HepG2 (cell line): ENCODE results near the gene NPHS1. TPM values are rescaled to one million over a fixed set of nuclear protein-coding genes. Genes with fewer than 3 reads are reported as not detected.

Experiments used
- AKNA ChIP-seq: sonication (generic); formaldehyde crosslinking; IDR thresholded peaks from 2 replicates; pipeline ENCODE4 v1.4.0; 2020; ENCODE audit warnings: missing genetic modification reagents, borderline replicate concordance
- ERF ChIP-seq: IDR thresholded peaks from 2 replicates; pipeline ENCODE4 v1.6.1; 2018; ENCODE audit warnings: missing biosample characterization, missing genetic modification reagents
- ESRRA ChIP-seq: sonication (generic); formaldehyde crosslinking; IDR thresholded peaks from 2 replicates; pipeline ENCODE4 v1.5.1; 2020; ENCODE audit warnings: mild to moderate bottlenecking, low read depth, missing genetic modification reagents
- ETS1 ChIP-seq: sonication (generic); formaldehyde crosslinking; IDR thresholded peaks from 2 replicates; pipeline ENCODE4 v1.4.0; 2020; ENCODE audit warnings: missing genetic modification reagents
- HNRNPUL1 ChIP-seq: fragments of 200-400 bp; formaldehyde crosslinking; IDR thresholded peaks from 2 replicates; pipeline ENCODE4 v1.6.1; 2017; ENCODE audit warnings: low read depth, mild to moderate bottlenecking, low read length, moderate library complexity
- NR2C2 ChIP-seq: sonication (generic); formaldehyde crosslinking; IDR thresholded peaks from 2 replicates; pipeline ENCODE4 v1.4.0; 2020; ENCODE audit warnings: missing genetic modification reagents, mild to moderate bottlenecking, moderate library complexity, borderline replicate concordance
- RXRA ChIP-seq: sonication (generic); formaldehyde crosslinking; IDR thresholded peaks from 2 replicates; pipeline ENCODE4 v1.5.1; 2020; ENCODE audit warnings: missing genetic modification reagents
- SMAD1 ChIP-seq: sonication (generic); formaldehyde crosslinking; IDR thresholded peaks from 2 replicates; pipeline ENCODE4 v1.4.0; 2020; ENCODE audit warnings: missing genetic modification reagents, low read depth, mild to moderate bottlenecking, borderline replicate concordance
- SOX5 ChIP-seq: IDR thresholded peaks from 2 replicates; pipeline ENCODE4 v1.6.1; 2016; ENCODE audit warnings: borderline replicate concordance
- TBL1XR1 ChIP-seq: fragments of 150-350 bp; IDR thresholded peaks from 2 replicates; pipeline ENCODE4 v1.6.1; 2014; ENCODE audit warnings: borderline replicate concordance, low read length; ENCODE audit not compliant: partially characterized antibody
- UBTF ChIP-seq: sonication (generic); formaldehyde crosslinking; IDR thresholded peaks from 2 replicates; pipeline ENCODE4 v1.4.0; 2020; ENCODE audit warnings: mild to moderate bottlenecking, missing genetic modification reagents
- ZBTB33 ChIP-seq: sonication (generic); formaldehyde crosslinking; IDR thresholded peaks from 2 replicates; pipeline ENCODE4 v1.4.0; 2020; ENCODE audit warnings: missing genetic modification reagents
- ZBTB34 ChIP-seq: sonication (generic); formaldehyde crosslinking; IDR thresholded peaks from 2 replicates; pipeline ENCODE4 v1.8.0; 2022; ENCODE audit warnings: mild to moderate bottlenecking, missing genetic modification reagents
- ZNF224 ChIP-seq: sonication (generic); formaldehyde crosslinking; IDR thresholded peaks from 2 replicates; pipeline ENCODE4 v1.5.0; 2020; ENCODE audit warnings: mild to moderate bottlenecking, missing genetic modification reagents
- ZNF543 ChIP-seq: sonication (generic); formaldehyde crosslinking; IDR thresholded peaks from 2 replicates; pipeline ENCODE4 v1.4.0; 2020; ENCODE audit warnings: mild to moderate bottlenecking, missing genetic modification reagents
- ZNF784 ChIP-seq: sonication (generic); formaldehyde crosslinking; IDR thresholded peaks from 2 replicates; pipeline ENCODE4 v1.5.1; 2020; ENCODE audit warnings: missing genetic modification reagents, mild to moderate bottlenecking, borderline replicate concordance
- polyA plus RNA-seq, 8 experiments: library from polyadenylated mRNA; depleted of rRNA in 3 of 8; stranded (reverse) in 7 of 8; unstranded in 1 of 8; fragments of >200 nt; fragmentation: Illumina TruSeq in 4 of 8; extraction: Trizol in 4 of 8; gene quantifications; 2 replicates each; pipeline versions ENCODE4 v1.2.1 to v1.2.3, GENCODE V29; 2011 to 2016; ENCODE audit warnings: low read depth in 4 of 8, missing spikeins in 1 of 8, mixed read lengths in 1 of 8; ENCODE audit not compliant: insufficient read depth in 1 of 8
- total RNA-seq, 5 experiments: library from RNA; depleted of rRNA; stranded (reverse); fragments of >200 nt; fragmentation: Illumina TruSeq; extraction: Trizol; gene quantifications; 2 replicates each; pipeline ENCODE4 v1.2.3, GENCODE V29; 2016; ENCODE audit warnings: low read depth in 1 of 5

NPHS1 gene
- total and polyA plus RNA-seq, 2 of the 13 experiments (the other 11 are each of a cell fraction or from before 2014, with no cell fraction given): not detected

GRCh38 chr19:35862528-35862927, 10.2 kb upstream of the NPHS1 start (continued):
- TF ChIP-seq SMAD1: no peak
- no peak for TF ChIP-seq ZNF224 (CRISPR knock-in tag)
- TF ChIP-seq RXRA (CRISPR knock-in tag): peak; percentile 91
- 0 out of 2 replicates have a peak, but pooled peaks have one; percentile 32 for TF ChIP-seq ESRRA (CRISPR knock-in tag)
- 0 out of 2 replicates have a peak, but pooled peaks have one; percentile 19 for TF ChIP-seq ZBTB34
- peak; percentile 33; the same call in 1 of the 2 replicates for TF ChIP-seq UBTF (CRISPR knock-in tag)
- no peak for TF ChIP-seq HNRNPUL1
- TF ChIP-seq AKNA: no peak
- TF ChIP-seq NR2C2 (CRISPR knock-in tag): 0 out of 2 replicates have a peak, but pooled peaks have one; percentile 35
- TF ChIP-seq ZBTB33: peak; percentile 16; the same call in 1 of the 2 replicates
- 0 out of 2 replicates have a peak, but pooled peaks have one; percentile 18 for TF ChIP-seq ERF (CRISPR knock-in tag)
- no peak for TF ChIP-seq TBL1XR1
- 0 out of 2 replicates have a peak, but pooled peaks have one; percentile 33 for TF ChIP-seq ZNF543
- TF ChIP-seq ETS1 (CRISPR knock-in tag): no peak
- TF ChIP-seq ZNF784 (CRISPR knock-in tag): no peak
- 0 out of 2 replicates have a peak, but pooled peaks have one; percentile 10 for TF ChIP-seq SOX5 (CRISPR knock-in tag)
